Panc1 (cell line): ENCODE data around the gene MKLN1. TPM values are rescaled to one million over a fixed set of nuclear protein-coding genes. Genes with fewer than 3 reads are reported as not detected.

ENCODE experiments used
- ATAC-seq: fragments of 200-7000 bp; cut with Tn5 transposase; 2 replicates; pipeline ENCODE4 v1.9.1; 2020; ENCODE audit warnings: mild to moderate bottlenecking, moderate library complexity
- BruUV-seq: library from RNA; stranded (reverse); fragments of 400-500 nt; replicated peaks from 2 replicates; lab custom pipeline; 2021; lab: Mats Ljungman, UMichigan
- CTCF ChIA-PET: fragments of 300-600 bp; sonication (Branson Sonifier 250); formaldehyde crosslinking; loops from one replicate; lab custom pipeline; 2022; ENCODE audit warnings: antibody characterized with exemption; lab: Charles Lee
- POLR2A ChIA-PET: fragments of 300-600 bp; sonication (Branson Sonifier 250); formaldehyde crosslinking; loops from one replicate; lab custom pipeline; 2022; ENCODE audit warnings: antibody characterized with exemption; lab: Charles Lee
- DNase-seq: peaks from one replicate; pipeline ENCODE4 v3.0.0-alpha.2; 2010; ENCODE audit warnings: low read depth, low spot score
- H3K27ac ChIP-seq: 2 replicates; pipeline ENCODE4 v1.5.1; 2011; ENCODE audit warnings: mild to moderate bottlenecking, low read length, inconsistent platforms
- H3K27me3 ChIP-seq: fragments of 200-500 bp; sonication (Bioruptor generic); 2 replicates; pipeline ENCODE4 v1.6.0; 2014; ENCODE audit warnings: low read length, inconsistent platforms; ENCODE audit not compliant: control insufficient read depth, insufficient read depth
- H3K36me3 ChIP-seq: fragments of 200-500 bp; sonication (Bioruptor generic); 2 replicates; pipeline ENCODE4 v1.5.1; 2014; ENCODE audit warnings: inconsistent platforms, mild to moderate bottlenecking, low read length, moderate library complexity; ENCODE audit not compliant: control insufficient read depth, insufficient read depth
- H3K4me1 ChIP-seq: 2 replicates; pipeline ENCODE4 v1.5.1; 2011; ENCODE audit warnings: inconsistent platforms, mild to moderate bottlenecking, low read length, moderate library complexity; ENCODE audit not compliant: control insufficient read depth, insufficient read depth
- H3K4me3 ChIP-seq, 2 experiments: 2 replicates each; pipeline ENCODE4 v1.5.1; 2011 to 2012; ENCODE audit warnings: low read depth in 2 of 2, low read length in 2 of 2, mild to moderate bottlenecking in 2 of 2, inconsistent platforms in 1 of 2, moderate library complexity in 1 of 2
- H3K9me3 ChIP-seq: fragments of 200-500 bp; sonication (Bioruptor generic); 2 replicates; pipeline ENCODE4 v1.5.1; 2014; ENCODE audit warnings: low read depth, mild to moderate bottlenecking, inconsistent platforms, low read length, moderate library complexity; ENCODE audit not compliant: control insufficient read depth, insufficient read depth
- POLR2AphosphoS5 ChIP-seq: IDR thresholded peaks from 2 replicates; pipeline ENCODE4 v1.6.1; 2012; ENCODE audit warnings: mild to moderate bottlenecking, low read depth, low read length, moderate library complexity
- SIN3A ChIP-seq: IDR thresholded peaks from 2 replicates; pipeline ENCODE4 v1.6.1; 2012; ENCODE audit warnings: low read depth, mild to moderate bottlenecking, low read length, moderate library complexity, borderline replicate concordance; ENCODE audit not compliant: insufficient read depth
- TCF7L2 ChIP-seq: IDR thresholded peaks from 2 replicates; pipeline ENCODE4 v1.6.1; 2011; ENCODE audit warnings: mild to moderate bottlenecking, low read depth, low read length, inconsistent platforms
- in situ Hi-C: cut with HindIII; loops from 2 replicates; pipeline ENCODE4 v1.10.0; 2016; ENCODE audit warnings: low sequenced_read_pairs, low pct_unique_long_range_greater_than_20kb
- intact Hi-C: fragments of 100-400 bp; cut with micrococcal nuclease; formaldehyde crosslinking; loops from one replicate; pipeline ENCODE4 v1.10.0; 2022; ENCODE audit not compliant: unreplicated experiment
- total RNA-seq: library from RNA; stranded (reverse); gene quantifications from one replicate; pipeline ENCODE4 v1.2.1, GENCODE V29; 2021; ENCODE audit not compliant: unreplicated experiment
- TF ChIP-seq, protein P1 (sequence below), 2 experiments: IDR thresholded peaks; 2 replicates each; pipeline ENCODE4 v1.6.1; 2011 to 2012; ENCODE audit warnings: low read depth in 2 of 2, control low read depth in 1 of 2, low read length in 1 of 2, mild to moderate bottlenecking in 1 of 2, moderate library complexity in 1 of 2; ENCODE audit not compliant: insufficient read depth in 1 of 2
- TF ChIP-seq, protein P2 (sequence below): fragments of 450-650 bp; IDR thresholded peaks from 2 replicates; pipeline ENCODE4 v1.5.1; 2017; ENCODE audit warnings: mild to moderate bottlenecking

MKLN1 gene
- total RNA-seq, 1 experiment from 2014 or later, result 46.4 TPM

DNA sequence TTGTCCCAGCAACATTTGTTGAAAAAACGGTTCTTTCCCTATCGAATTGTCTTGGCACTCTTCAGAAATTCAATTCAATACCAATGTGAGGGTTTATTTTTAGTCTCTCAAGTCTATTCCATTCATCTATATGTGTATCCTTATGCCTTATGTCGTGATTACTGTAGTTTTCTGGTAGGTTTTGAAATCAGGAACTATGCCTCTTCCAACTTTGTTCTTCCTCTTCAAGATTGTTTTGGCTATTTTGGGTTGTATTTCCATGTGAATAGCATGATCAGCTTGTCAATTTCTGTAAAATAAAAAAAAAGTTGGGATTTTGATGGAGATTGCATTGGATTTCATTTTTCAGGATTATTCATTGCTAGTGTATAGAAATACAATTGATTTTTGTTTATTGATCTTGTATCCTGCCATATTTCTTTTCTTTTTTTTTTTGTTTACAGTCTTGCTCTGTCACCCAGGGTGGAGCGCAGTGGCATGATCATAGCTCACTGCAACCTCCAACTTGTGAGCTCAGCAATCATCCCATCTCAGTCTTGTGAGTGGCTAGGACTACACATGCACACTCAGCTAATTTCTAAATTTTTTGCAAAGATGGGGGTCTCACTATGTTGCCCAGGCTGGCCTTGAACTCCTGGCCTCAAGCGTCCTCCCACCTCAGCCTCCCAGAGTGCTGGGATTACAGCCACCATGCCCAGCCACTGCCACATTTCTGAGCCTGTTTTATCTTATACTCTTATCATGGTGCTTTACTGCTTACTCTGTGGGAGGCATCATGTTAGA is 46.2 kb upstream of the MKLN1 start:
- POLR2A ChIA-PET, result interaction anchor here (0.5 to 0.6 kb wide), 2 partner anchors 8 to 10 kb away, joined by 4 to 6 read pairs; no protein-coding TSS in a partner anchor

DNA sequence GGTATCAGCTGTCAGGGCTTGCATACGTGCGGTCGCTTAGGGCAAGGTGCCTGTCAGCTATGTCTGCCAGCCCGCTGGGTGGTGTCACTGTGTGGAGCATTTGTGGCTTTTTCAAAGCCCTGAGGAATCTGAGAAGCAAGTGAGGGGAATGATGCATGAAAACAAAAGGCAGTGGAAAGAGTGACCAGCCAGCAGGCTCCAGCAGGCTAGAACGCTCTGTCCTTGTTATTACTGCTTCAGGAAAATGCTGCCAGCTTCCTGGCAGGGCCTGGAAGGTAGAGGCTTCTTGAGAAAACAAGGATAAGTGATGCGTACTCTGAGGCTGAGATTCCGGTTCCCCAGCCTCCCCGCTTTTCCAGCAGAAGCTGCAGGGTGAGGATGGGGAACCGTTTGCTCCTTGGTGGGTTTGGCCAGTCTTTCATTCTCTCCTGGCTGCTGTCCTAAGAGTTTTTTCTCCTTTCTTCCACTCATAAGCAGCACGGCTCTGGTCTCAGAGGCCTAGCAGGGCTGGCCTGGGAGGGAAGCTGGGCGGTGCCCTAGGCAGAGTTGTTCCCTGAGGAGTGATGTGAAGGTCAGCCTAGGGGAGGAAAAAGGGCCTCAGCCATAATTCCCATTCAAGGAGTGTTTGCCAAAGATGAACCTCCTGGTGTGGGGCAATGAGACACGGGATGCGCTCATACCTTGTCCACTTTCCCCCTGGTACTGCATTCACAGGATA is 42.8 kb upstream of the MKLN1 start:
- TF ChIP-seq, protein P1, sequence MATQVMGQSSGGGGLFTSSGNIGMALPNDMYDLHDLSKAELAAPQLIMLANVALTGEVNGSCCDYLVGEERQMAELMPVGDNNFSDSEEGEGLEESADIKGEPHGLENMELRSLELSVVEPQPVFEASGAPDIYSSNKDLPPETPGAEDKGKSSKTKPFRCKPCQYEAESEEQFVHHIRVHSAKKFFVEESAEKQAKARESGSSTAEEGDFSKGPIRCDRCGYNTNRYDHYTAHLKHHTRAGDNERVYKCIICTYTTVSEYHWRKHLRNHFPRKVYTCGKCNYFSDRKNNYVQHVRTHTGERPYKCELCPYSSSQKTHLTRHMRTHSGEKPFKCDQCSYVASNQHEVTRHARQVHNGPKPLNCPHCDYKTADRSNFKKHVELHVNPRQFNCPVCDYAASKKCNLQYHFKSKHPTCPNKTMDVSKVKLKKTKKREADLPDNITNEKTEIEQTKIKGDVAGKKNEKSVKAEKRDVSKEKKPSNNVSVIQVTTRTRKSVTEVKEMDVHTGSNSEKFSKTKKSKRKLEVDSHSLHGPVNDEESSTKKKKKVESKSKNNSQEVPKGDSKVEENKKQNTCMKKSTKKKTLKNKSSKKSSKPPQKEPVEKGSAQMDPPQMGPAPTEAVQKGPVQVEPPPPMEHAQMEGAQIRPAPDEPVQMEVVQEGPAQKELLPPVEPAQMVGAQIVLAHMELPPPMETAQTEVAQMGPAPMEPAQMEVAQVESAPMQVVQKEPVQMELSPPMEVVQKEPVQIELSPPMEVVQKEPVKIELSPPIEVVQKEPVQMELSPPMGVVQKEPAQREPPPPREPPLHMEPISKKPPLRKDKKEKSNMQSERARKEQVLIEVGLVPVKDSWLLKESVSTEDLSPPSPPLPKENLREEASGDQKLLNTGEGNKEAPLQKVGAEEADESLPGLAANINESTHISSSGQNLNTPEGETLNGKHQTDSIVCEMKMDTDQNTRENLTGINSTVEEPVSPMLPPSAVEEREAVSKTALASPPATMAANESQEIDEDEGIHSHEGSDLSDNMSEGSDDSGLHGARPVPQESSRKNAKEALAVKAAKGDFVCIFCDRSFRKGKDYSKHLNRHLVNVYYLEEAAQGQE (IDR thresholded peaks at IDR 0.05; ENCODE audit: insufficient read depth in 1 of 2, low read depth in 2 of 2, low read length in 1 of 2), result no peak
- TF ChIP-seq SIN3A, result no peak
- TF ChIP-seq, protein P2, sequence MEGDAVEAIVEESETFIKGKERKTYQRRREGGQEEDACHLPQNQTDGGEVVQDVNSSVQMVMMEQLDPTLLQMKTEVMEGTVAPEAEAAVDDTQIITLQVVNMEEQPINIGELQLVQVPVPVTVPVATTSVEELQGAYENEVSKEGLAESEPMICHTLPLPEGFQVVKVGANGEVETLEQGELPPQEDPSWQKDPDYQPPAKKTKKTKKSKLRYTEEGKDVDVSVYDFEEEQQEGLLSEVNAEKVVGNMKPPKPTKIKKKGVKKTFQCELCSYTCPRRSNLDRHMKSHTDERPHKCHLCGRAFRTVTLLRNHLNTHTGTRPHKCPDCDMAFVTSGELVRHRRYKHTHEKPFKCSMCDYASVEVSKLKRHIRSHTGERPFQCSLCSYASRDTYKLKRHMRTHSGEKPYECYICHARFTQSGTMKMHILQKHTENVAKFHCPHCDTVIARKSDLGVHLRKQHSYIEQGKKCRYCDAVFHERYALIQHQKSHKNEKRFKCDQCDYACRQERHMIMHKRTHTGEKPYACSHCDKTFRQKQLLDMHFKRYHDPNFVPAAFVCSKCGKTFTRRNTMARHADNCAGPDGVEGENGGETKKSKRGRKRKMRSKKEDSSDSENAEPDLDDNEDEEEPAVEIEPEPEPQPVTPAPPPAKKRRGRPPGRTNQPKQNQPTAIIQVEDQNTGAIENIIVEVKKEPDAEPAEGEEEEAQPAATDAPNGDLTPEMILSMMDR, result no peak
- no peak for TF ChIP-seq TCF7L2
- no peak for TF ChIP-seq POLR2AphosphoS5
- Histone ChIP-seq H3K36me3 (no peaks in the 10 kb centered on the region), H3K4me3 (no peak overlapping the region), H3K27me3 (no peaks in the 10 kb centered on the region), H3K4me1 (no peaks in the 10 kb centered on the region), H3K27ac (no peak overlapping the region), H3K9me3 (no peaks in the 10 kb centered on the region)
- CTCF ChIA-PET, result no interaction called here
- intact Hi-C loops, result no loop called here
- no TSS peak for BruUV-seq
- 0 out of 2 replicates have a peak, but pooled peaks have one; percentile 51 for ATAC-seq
- in situ Hi-C loops, result no loop called here
- POLR2A ChIA-PET, result no interaction called here
- no peak for DNase-seq

More for the DNA sequence above, 46.2 kb upstream of the MKLN1 start:
- Histone ChIP-seq H3K9me3 (no peaks in the 10 kb centered on the region), H3K4me1 (no peaks in the 10 kb centered on the region), H3K27me3 (no peaks in the 10 kb centered on the region), H3K36me3 (no peaks in the 10 kb centered on the region), H3K27ac (no peak overlapping the region), H3K4me3 (no peak overlapping the region)
- no peak for DNase-seq
- in situ Hi-C loops, result no loop called here
- CTCF ChIA-PET, result no interaction called here
- no TSS peak for BruUV-seq
- intact Hi-C loops, result no loop called here
- TF ChIP-seq SIN3A, result no peak
- TF ChIP-seq TCF7L2, result no peak
- ATAC-seq, result no peak
